ENCODE data around the gene HRK.

Gene HRK

DNA sequence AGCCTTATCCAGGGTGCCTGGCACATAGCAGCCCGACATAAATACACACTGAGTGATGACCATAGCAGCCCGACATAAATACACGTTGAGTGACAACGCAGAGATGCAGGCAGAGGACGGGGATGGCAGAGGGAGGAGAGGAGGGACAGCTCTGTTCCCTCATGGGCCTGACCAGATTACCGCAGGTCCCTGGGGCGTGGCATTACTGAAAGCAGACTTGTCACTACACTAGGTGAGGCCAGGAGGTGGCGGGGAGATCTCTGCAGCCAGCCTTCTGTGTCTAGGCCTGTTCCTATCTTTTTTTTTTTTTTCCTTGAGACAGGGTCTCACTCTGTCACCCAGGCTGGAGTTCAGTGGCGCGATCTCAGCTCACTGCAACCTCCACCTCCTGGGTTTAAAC, 69.0 kb downstream of the HRK start:
- TF ChIP-seq POLR2AphosphoS5 (IDR thresholded peaks at IDR 0.05; ENCODE audit: borderline replicate concordance, low read depth, low read length) (no peak), FOXP2 (optimal IDR thresholded peaks at IDR 0.05; ENCODE audit: control extremely low read depth, extremely low read length, insufficient read depth) (no peak), EZH2 (IDR thresholded peaks at IDR 0.05) (no peak)
- H3K27ac ChIP-seq = no peak overlapping the region
- H3K36me3 ChIP-seq (ENCODE audit: insufficient read depth, low read length) = no peaks in the 10 kb centered on the region
- DNase-seq (ENCODE audit: low read depth, low spot score) = no peak
- no peak overlapping the region for H3K9ac ChIP-seq (ENCODE audit: insufficient read length)
- H3K9me3 ChIP-seq (ENCODE audit: low read depth, low read length) = no peaks in the 10 kb centered on the region
- H3K4me3 ChIP-seq = no peak overlapping the region

DNA sequence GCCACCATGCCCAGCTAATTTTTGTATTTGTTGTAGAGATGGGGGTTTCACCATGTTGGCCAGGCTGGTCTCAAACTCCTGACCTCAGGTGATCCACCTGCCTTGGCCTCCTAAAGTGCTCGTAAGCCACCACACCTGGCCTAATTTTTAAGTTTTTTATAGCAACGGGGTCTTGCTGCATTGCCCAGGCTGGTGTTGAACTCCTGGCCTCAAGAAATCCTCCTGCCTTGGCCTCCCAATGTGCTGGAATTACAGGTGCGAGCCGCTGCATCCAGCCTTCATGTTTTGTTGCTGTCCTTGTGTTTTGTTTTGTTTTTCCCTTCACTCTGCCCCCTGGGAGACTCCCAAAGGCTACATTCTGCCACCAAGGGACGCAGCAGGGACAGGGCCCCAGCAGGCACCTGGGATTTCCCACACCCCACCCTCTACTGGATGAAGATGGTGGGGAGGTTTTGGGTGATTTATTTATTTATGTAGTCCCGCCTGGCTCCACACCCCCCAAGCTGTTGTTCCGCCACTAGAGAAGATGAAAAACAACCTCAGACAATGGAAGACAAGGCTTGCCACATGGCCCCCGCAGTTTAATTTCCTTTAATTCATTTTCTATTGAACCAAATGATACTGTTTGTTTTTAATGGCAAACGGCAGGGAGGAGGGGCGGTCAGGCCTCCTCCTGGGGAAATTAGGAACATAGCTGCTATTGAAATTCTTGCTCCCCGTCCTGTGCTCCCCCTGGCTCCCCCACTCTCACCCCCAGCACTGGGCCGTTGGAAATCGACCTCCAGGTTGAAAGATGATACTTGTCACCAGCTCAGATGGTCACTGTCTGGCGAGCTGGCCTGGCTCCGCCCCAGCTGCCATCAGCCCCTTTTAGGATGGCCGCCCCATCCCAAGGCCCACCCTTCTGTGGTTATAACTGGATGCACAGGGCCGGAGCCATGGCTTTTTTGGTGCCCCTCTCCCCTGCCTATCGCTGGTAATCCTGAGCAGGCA, 72.8 kb downstream of the HRK start:
- no peak for DNase-seq (ENCODE audit: low read depth, low spot score)
- H3K36me3 ChIP-seq (ENCODE audit: insufficient read depth, low read length) = no peaks in the 10 kb centered on the region
- H3K4me3 ChIP-seq = no peak overlapping the region
- no peak for TF ChIP-seq POLR2AphosphoS5 (IDR thresholded peaks at IDR 0.05; ENCODE audit: borderline replicate concordance, low read depth, low read length)
- no peak overlapping the region for H3K9ac ChIP-seq (ENCODE audit: insufficient read length)
- no peaks in the 10 kb centered on the region for H3K9me3 ChIP-seq (ENCODE audit: low read depth, low read length)
- no peak overlapping the region for H3K27ac ChIP-seq

DNA sequence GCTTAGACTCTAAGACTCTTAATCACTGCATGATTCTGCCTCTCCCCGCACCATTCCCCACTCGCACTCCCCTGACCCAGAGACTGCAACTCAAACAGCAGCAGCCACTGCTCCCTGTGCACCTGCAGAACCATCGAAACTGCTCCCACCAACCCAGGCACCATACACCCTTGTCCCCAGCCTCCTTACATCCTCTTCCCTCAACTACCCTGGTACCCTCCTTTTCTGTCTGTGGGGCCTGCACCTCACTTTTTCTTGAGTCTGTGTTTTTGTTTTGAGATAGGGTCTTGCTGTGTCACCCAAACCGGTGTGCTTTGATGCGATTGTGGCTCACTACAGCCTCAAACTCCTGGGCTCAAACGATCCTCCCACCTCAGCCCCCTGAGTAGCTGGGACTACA, 73.7 kb downstream of the HRK start:
- DNase-seq (ENCODE audit: low read depth, low spot score) = no peak
- TF ChIP-seq FOXP2 (optimal IDR thresholded peaks at IDR 0.05; ENCODE audit: control extremely low read depth, extremely low read length, insufficient read depth) = no peak
- no peak for TF ChIP-seq EZH2 (IDR thresholded peaks at IDR 0.05)
- TF ChIP-seq POLR2AphosphoS5 (IDR thresholded peaks at IDR 0.05; ENCODE audit: borderline replicate concordance, low read depth, low read length) = no peak
- no peaks in the 10 kb centered on the region for H3K36me3 ChIP-seq (ENCODE audit: insufficient read depth, low read length)
- no peak overlapping the region for H3K27ac ChIP-seq
- no peaks in the 10 kb centered on the region for H3K9me3 ChIP-seq (ENCODE audit: low read depth, low read length)
- no peak overlapping the region for H3K9ac ChIP-seq (ENCODE audit: insufficient read length)
- no peak overlapping the region for H3K4me3 ChIP-seq

DNA sequence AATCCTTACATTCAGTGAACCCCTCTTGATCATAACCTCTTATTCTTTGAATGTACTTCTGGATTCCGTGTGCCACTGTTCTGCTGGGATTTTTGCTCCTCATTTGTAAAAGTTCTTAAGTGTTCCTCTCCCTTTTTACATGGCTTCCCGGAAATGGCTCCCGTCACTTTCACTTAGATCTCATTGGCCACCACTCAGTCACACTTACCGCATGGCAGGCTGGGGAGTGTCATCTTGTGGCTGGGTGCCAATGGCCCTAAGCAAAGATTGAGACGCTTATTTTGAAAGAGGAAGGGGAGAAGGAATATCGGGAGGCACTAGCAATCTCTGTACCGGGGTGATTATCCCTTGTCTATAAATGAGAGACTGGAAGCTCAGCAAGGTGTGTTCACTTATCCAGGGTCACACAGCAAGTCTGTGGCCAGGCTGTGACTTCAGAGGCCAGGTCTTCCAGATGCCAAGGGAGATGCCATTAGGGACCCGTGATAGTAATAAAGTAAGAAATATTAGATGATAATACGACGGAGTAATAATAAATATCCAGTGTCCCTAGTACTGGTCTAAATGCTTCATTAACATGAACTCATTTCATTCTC, 74.3 kb downstream of the HRK start:
- TF ChIP-seq POLR2AphosphoS5 (IDR thresholded peaks at IDR 0.05; ENCODE audit: borderline replicate concordance, low read depth, low read length) (no peak), FOXP2 (optimal IDR thresholded peaks at IDR 0.05; ENCODE audit: control extremely low read depth, extremely low read length, insufficient read depth) (no peak), EZH2 (IDR thresholded peaks at IDR 0.05) (no peak)
- H3K9me3 ChIP-seq (ENCODE audit: low read depth, low read length) = no peaks in the 10 kb centered on the region
- peak overlapping the region; percentile 57 for H3K9ac ChIP-seq (ENCODE audit: insufficient read length)
- peak overlapping the region; percentile 62 for H3K4me3 ChIP-seq
- DNase-seq (ENCODE audit: low read depth, low spot score) = no peak
- no peaks in the 10 kb centered on the region for H3K36me3 ChIP-seq (ENCODE audit: insufficient read depth, low read length)
- peak overlapping the region; percentile 86 for H3K27ac ChIP-seq
